Neuronal stem cell (in vitro differentiated cells): Measurements from ENCODE around the gene C1QTNF1.
A peak's percentile ranks its signal among the peaks of the same experiment; 100 is the strongest.

ENCODE experiments used
- DNase-seq: peaks from one replicate; pipeline ENCODE4 v3.0.0-alpha.2; 2013; ENCODE audit warnings: low spot score
- H2AFZ ChIP-seq: one replicate; pipeline ENCODE4 v1.6.1; 2013; ENCODE audit warnings: mild to moderate bottlenecking, low read length, inconsistent platforms
- H2AK5ac ChIP-seq: 2 replicates; pipeline ENCODE4 v1.6.1; 2013; ENCODE audit warnings: low read depth, mild to moderate bottlenecking, inconsistent platforms, low read length, moderate library complexity, mixed read lengths
- H2BK120ac ChIP-seq: 2 replicates; pipeline ENCODE4 v1.6.1; 2013; ENCODE audit warnings: low read depth, mild to moderate bottlenecking, inconsistent platforms, low read length, moderate library complexity, mixed read lengths
- H2BK12ac ChIP-seq: one replicate; pipeline ENCODE4 v1.6.1; 2013; ENCODE audit warnings: low read length, inconsistent platforms
- H2BK15ac ChIP-seq: 2 replicates; pipeline ENCODE4 v1.6.1; 2013; ENCODE audit warnings: mild to moderate bottlenecking, low read length, inconsistent platforms, mixed read lengths
- H2BK5ac ChIP-seq: one replicate; pipeline ENCODE4 v1.6.1; 2013; ENCODE audit warnings: inconsistent platforms, mild to moderate bottlenecking, low read length, moderate library complexity
- H3K14ac ChIP-seq: one replicate; pipeline ENCODE4 v1.6.1; 2013; ENCODE audit warnings: low read length, inconsistent platforms
- H3K18ac ChIP-seq: 2 replicates; pipeline ENCODE4 v1.6.1; 2013; ENCODE audit warnings: low read length, inconsistent platforms
- H3K23ac ChIP-seq: 2 replicates; pipeline ENCODE4 v1.6.1; 2013; ENCODE audit warnings: low read depth, mild to moderate bottlenecking, mixed read lengths, low read length, inconsistent platforms; ENCODE audit not compliant: poor library complexity
- H3K27ac ChIP-seq: replicated peaks from 3 replicates; pipeline ENCODE4 v1.5.1; 2013; ENCODE audit warnings: low read length, inconsistent platforms
- H3K27me3 ChIP-seq, 3 experiments: 2 replicates each; pipeline ENCODE4 v1.6.1; 2013; ENCODE audit warnings: low read length in 3 of 3, mild to moderate bottlenecking in 2 of 3, inconsistent platforms in 1 of 3, low read depth in 1 of 3, mixed read lengths in 1 of 3, moderate library complexity in 1 of 3; ENCODE audit not compliant: control insufficient read depth in 3 of 3, insufficient read depth in 3 of 3
- H3K36me3 ChIP-seq, 2 donors: replicated peaks in 1 of 2; 2 replicates each; pipeline ENCODE4 v1.6.1; 2013; ENCODE audit warnings: low read length in 2 of 2; ENCODE audit not compliant: control insufficient read depth in 2 of 2, insufficient read depth in 2 of 2
- H3K4ac ChIP-seq: 2 replicates; pipeline ENCODE4 v1.6.1; 2013; ENCODE audit warnings: inconsistent platforms, mild to moderate bottlenecking, low read length, moderate library complexity
- H3K4me1 ChIP-seq, 2 donors: 1 replicate in 1 of 2; 2 replicates in 1 of 2; pipeline ENCODE4 v1.6.1; 2013; ENCODE audit warnings: low read length in 2 of 2, low read depth in 1 of 2; ENCODE audit not compliant: control insufficient read depth in 2 of 2, insufficient read depth in 1 of 2
- H3K4me2 ChIP-seq: one replicate; pipeline ENCODE4 v1.6.1; 2013; ENCODE audit warnings: mild to moderate bottlenecking, low read length, inconsistent platforms; ENCODE audit not compliant: insufficient read depth, poor library complexity, severe bottlenecking
- H3K4me3 ChIP-seq, 2 donors: 2 replicates each; pipeline ENCODE4 v1.5.1; 2013; ENCODE audit warnings: low read length in 2 of 2, mild to moderate bottlenecking in 2 of 2, inconsistent platforms in 1 of 2, moderate library complexity in 1 of 2
- H3K79me1 ChIP-seq: one replicate; pipeline ENCODE4 v1.6.1; 2013; ENCODE audit warnings: low read depth, mild to moderate bottlenecking, inconsistent platforms, low read length, moderate library complexity
- H3K9ac ChIP-seq: one replicate; pipeline ENCODE4 v1.6.1; 2013; ENCODE audit warnings: mild to moderate bottlenecking, low read depth, low read length, inconsistent platforms; ENCODE audit not compliant: poor library complexity
- H3K9me3 ChIP-seq, 2 donors: replicated peaks in 1 of 2; 2 replicates each; pipeline versions ENCODE3 to v1.6.1; 2013; ENCODE audit warnings: low read length in 2 of 2, mild to moderate bottlenecking in 2 of 2, inconsistent platforms in 1 of 2, low read depth in 1 of 2, mixed read lengths in 1 of 2, moderate library complexity in 1 of 2; ENCODE audit not compliant: control insufficient read depth in 2 of 2, insufficient read depth in 1 of 2
- H4K8ac ChIP-seq: one replicate; pipeline ENCODE4 v1.6.1; 2013; ENCODE audit warnings: low read depth, mild to moderate bottlenecking, inconsistent platforms, low read length, moderate library complexity
- H4K91ac ChIP-seq: one replicate; pipeline ENCODE4 v1.6.1; 2013; ENCODE audit warnings: low read length, low read depth, mild to moderate bottlenecking, inconsistent platforms; ENCODE audit not compliant: poor library complexity
- WGBS, 2 donors: extraction: QIAGEN DNeasy Blood & Tissue Kit; methylation state at CpG; one replicate each; pipeline ENCODE4 v1.1.7; 2013; ENCODE audit warnings: missing lambda C conversion rate in 2 of 2, mixed read lengths in 1 of 2; ENCODE audit not compliant: insufficient read length in 2 of 2, insufficient replicate concordance in 1 of 2; ENCODE audit errors: extremely low coverage in 2 of 2; 5-methylcytosine and 5-hydroxymethylcytosine counted together

C1QTNF1 gene

DNA sequence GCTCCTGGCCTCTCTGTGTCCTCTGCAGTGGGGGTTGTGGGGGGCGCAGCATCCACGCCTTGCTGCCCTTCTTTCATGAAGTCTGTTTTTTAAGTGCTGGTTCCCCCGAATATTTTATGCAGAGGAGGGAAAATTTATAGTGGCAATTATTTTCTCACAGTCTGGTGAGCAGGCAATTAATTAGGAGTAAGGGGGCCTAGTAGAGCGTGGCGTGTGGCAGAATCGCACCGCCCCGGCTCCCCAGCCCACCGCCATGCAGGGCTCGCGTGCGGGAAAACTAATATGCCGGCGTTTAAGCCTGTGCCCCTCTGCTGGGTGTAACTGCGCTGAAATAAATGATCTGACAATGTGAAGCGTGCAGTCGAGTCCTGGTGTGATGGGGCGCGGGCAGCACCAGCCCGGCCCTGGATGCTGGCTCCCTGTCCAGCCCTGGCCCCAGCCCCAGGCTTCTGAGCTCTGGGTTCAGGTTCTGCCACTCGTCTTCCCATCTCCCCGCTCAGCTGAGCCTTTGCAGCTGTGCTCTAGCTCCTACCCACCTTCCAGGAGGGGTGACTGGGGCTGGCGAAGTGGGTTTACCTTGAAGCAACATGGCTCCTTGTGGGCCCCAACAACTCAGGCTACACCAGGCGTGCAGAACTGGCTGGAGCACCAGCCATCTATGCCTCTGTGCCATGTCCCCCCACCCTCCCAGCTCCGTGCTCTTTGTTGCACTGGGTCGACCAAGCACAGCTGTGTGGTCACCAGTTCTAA lies 64.5 kb downstream of the C1QTNF1 start:
- Histone ChIP-seq H2AK5ac (peak overlapping the region; percentile 75), H3K14ac (no peak overlapping the region), H3K4me2 (no peak overlapping the region), H3K9me3 (no peaks in the 10 kb centered on the region), H3K27me3 (no peaks in the 10 kb centered on the region), H3K79me1 (peaks cover 3% of the 10 kb centered on the region), H2AFZ (no peak overlapping the region), H4K8ac (no peak overlapping the region), H4K91ac (no peak overlapping the region), H3K36me3 (peaks cover 11 to 20% of the 10 kb centered on the region in 2 donors), H2BK120ac (no peak overlapping the region), H2BK5ac (no peak overlapping the region), H3K27ac (no peak overlapping the region), H2BK15ac (no peak overlapping the region), H3K4ac (no peak overlapping the region), H3K18ac (peak overlapping the region; percentile 28), H3K23ac (peak overlapping the region; percentile 55), H3K4me3 (no peak overlapping the region), H3K4me1 (peaks cover 0 to 2% of the 10 kb centered on the region in 2 donors), H2BK12ac (no peak overlapping the region), H3K9ac (peak overlapping the region; percentile 21)
- DNase-seq, result no peak
- no CpG with 5 or more reads among the region's 26 CpGs for WGBS, 2 donors

DNA sequence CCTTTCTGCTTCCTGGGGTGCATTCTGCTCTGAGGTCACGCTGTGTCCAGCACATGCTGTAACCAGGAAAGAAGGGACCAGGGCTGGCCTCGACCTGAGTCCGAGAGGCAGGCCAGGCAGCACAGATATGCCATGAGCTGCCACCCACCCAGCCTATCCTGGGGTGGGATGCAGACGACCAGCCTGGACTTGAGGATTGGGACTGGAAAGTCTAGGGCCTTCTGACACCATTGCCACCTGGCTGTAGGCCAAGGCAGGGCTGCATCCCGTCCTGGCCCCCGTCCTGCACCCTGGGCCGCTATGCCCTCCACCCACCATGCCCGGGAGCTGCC lies 65.0 kb downstream of the C1QTNF1 start:
- Histone ChIP-seq H2BK15ac (no peak overlapping the region), H3K18ac (peak overlapping the region; percentile 28), H2BK5ac (no peak overlapping the region), H3K9me3 (no peaks in the 10 kb centered on the region), H3K27me3 (no peaks in the 10 kb centered on the region), H3K4me2 (no peak overlapping the region), H2BK120ac (no peak overlapping the region), H2BK12ac (no peak overlapping the region), H3K9ac (no peak overlapping the region), H3K4ac (no peak overlapping the region), H4K8ac (no peak overlapping the region), H3K14ac (no peak overlapping the region), H3K79me1 (no peaks in the 10 kb centered on the region), H3K23ac (peak overlapping the region; percentile 55), H4K91ac (no peak overlapping the region), H3K4me1 (peaks cover 0 to 2% of the 10 kb centered on the region in 2 donors), H2AFZ (no peak overlapping the region), H3K4me3 (peak overlapping the region in 1 of 2 donors; percentile 52), H3K36me3 (peaks cover 5 to 14% of the 10 kb centered on the region in 2 donors), H3K27ac (no peak overlapping the region), H2AK5ac (peak overlapping the region; percentile 75)
- no CpG with 5 or more reads among the region's 8 CpGs for WGBS, 2 donors
- DNase-seq, result no peak

DNA sequence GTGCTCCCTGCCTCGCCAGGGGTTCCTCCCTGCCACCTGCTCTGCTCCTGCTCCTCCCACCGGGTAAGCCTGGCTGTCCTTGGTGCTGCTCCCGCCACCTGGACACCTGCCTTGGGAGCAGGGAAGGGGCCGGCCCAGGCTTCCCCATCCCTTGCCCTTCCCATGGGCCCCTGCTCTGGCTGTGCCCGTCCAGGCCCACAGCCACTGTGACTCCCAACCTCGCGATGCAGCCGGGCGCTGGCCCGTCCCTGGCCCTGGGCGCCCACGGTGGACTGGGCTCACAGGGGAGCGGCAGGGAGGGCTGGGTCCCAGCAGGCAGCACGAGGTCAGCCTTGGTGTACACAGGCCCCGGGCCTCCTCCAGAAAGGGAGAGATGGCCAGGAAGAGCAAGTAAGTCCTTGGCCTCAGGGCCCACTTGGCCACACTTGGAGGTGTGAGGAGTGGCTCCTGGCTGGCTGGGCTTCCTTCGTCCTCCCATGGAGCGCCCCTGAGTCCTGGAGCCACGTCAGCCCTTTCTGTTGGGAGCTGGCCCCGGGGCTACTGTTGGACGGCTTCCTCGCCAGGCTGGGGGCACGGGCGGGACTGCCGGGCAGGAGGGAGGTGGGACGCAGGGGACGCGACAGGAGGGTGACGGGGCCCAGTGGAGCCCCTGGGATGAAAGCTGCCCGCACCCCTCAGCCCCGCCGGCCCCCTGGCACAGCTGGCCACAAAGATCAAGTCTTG lies 65.9 kb downstream of the C1QTNF1 start:
- Histone ChIP-seq H3K4me2 (no peak overlapping the region), H3K36me3 (peaks cover 3 to 9% of the 10 kb centered on the region in 2 donors), H2BK12ac (peak overlapping the region; percentile 73), H3K9me3 (no peaks in the 10 kb centered on the region), H3K79me1 (no peaks in the 10 kb centered on the region), H2AK5ac (peak overlapping the region; percentile 70), H2AFZ (no peak overlapping the region), H4K8ac (no peak overlapping the region), H3K27me3 (peaks cover 0 to 5% (median 0%) of the 10 kb centered on the region in 3 experiments), H3K4me3 (no peak overlapping the region), H3K4ac (no peak overlapping the region), H3K14ac (peak overlapping the region; percentile 63), H4K91ac (no peak overlapping the region), H3K27ac (no peak overlapping the region), H2BK120ac (no peak overlapping the region), H2BK15ac (no peak overlapping the region), H2BK5ac (no peak overlapping the region), H3K18ac (peak overlapping the region; percentile 57), H3K4me1 (peaks cover 0 to 4% of the 10 kb centered on the region in 2 donors), H3K23ac (no peak overlapping the region), H3K9ac (peak overlapping the region; percentile 9)
- no peak for DNase-seq
- WGBS, 2 donors, result no CpG with 5 or more reads among the region's 31 CpGs
